Muscle layer of colon (tissue), 2 donors: ENCODE data around the gene NKAIN2.

ENCODE experiments used
- H3K27ac ChIP-seq: one replicate; pipeline ENCODE4 v1.7.0; 2013; ENCODE audit warnings: low read depth, mild to moderate bottlenecking, low read length, moderate library complexity
- H3K27me3 ChIP-seq, 2 donors: one replicate each; pipeline ENCODE4 v1.7.0; 2013; ENCODE audit warnings: low read length in 2 of 2, mild to moderate bottlenecking in 2 of 2; ENCODE audit not compliant: insufficient read depth in 2 of 2, control insufficient read depth in 1 of 2
- H3K36me3 ChIP-seq: one replicate; pipeline ENCODE4 v1.7.0; 2013; ENCODE audit warnings: mild to moderate bottlenecking, low read length; ENCODE audit not compliant: insufficient read depth
- H3K4me1 ChIP-seq: one replicate; pipeline ENCODE4 v1.7.0; 2013; ENCODE audit warnings: mild to moderate bottlenecking, low read length; ENCODE audit not compliant: insufficient read depth
- H3K4me3 ChIP-seq, 2 donors: one replicate each; pipeline ENCODE4 v1.7.0; 2013; ENCODE audit warnings: low read length in 2 of 2, low read depth in 1 of 2, mild to moderate bottlenecking in 1 of 2, moderate library complexity in 1 of 2
- H3K9ac ChIP-seq: one replicate; pipeline ENCODE4 v1.7.0; 2013; ENCODE audit warnings: low read length
- H3K9me3 ChIP-seq: one replicate; pipeline ENCODE4 v1.7.0; 2013; ENCODE audit warnings: mild to moderate bottlenecking, low read length
- donor health status: abdominal sarcoma.
- donor health status: Adenocarcinoma of cecum.

The NKAIN2 gene

GRCh38 chr6:124872361-124873065 is 1068.8 kb downstream of the NKAIN2 start:
- Histone ChIP-seq H3K36me3 (no peaks in the 10 kb centered on the region), H3K4me1 (peaks cover 7% of the 10 kb centered on the region), H3K27ac (no peak overlapping the region), H3K9me3 (no peaks in the 10 kb centered on the region), H3K27me3 (no peaks in the 10 kb centered on the region), H3K9ac (no peak overlapping the region), H3K4me3 (no peak overlapping the region)

- Histone ChIP-seq H3K4me3 (no peak overlapping the region), H3K4me1 (peaks cover 7% of the 10 kb centered on the region), H3K9me3 (no peaks in the 10 kb centered on the region), H3K9ac (no peak overlapping the region), H3K36me3 (no peaks in the 10 kb centered on the region), H3K27me3 (no peaks in the 10 kb centered on the region), H3K27ac (no peak overlapping the region)
These were observed 1069.4 kb downstream of the NKAIN2 start for GRCh38 chr6:124873066-124873410.
